GM12892 (cell line): ENCODE data around the gene TMPRSS11F.

Experiments used
- POLR2A ChIP-seq: IDR thresholded peaks from 2 replicates; pipeline ENCODE4 v1.6.1; 2011; ENCODE audit warnings: low read depth, low read length, control low read depth
- POLR2AphosphoS5 ChIP-seq: IDR thresholded peaks from 2 replicates; pipeline ENCODE4 v1.6.1; 2011; ENCODE audit warnings: low read depth, low read length, control low read depth

GRCh38 chr4:68124262-68124661 is 5.4 kb downstream of the TMPRSS11F start:
- TF ChIP-seq POLR2A (no peak), POLR2AphosphoS5 (no peak)
